ENCODE data around the gene KCNAB1. TPM values are rescaled to one million over a fixed set of nuclear protein-coding genes. Genes with fewer than 3 reads are reported as not detected.

Gene KCNAB1
- total and polyA plus RNA-seq, 4 donors = 0.16 to 2.4 (median 0.72) TPM

GRCh38 chr3:156483002-156483401 is 362.6 kb downstream of the KCNAB1 start:
- DNase-seq = no peak
- H3K27ac ChIP-seq (ENCODE audit: low read depth in 1 of 2, low read length in 1 of 2) = no peak overlapping the region
- no peak overlapping the region for H3K4me3 ChIP-seq
- H3K9ac ChIP-seq (ENCODE audit: insufficient read depth in 1 of 2, low read length in 2 of 2) = no peak overlapping the region
- WGBS, 2 donors = 92 to 93% methylated on average over 3 of the region's 3 CpGs
- no peak for TF ChIP-seq CTCF (IDR thresholded peaks at IDR 0.05; ENCODE audit: control extremely low read depth, extremely low read depth)
- ATAC-seq (ENCODE audit: insufficient read depth, low FRiP score) = no peak
- H3K9me3 ChIP-seq (ENCODE audit: control insufficient read depth in 4 of 4, insufficient read depth in 3 of 4, low read length in 3 of 4) = no peaks in the 10 kb centered on the region
- no peaks in the 10 kb centered on the region for H3K27me3 ChIP-seq (ENCODE audit: control insufficient read depth in 3 of 3, insufficient read depth in 3 of 3, low read length in 2 of 3)
- H3K36me3 ChIP-seq (ENCODE audit: control insufficient read depth in 4 of 4, insufficient read depth in 4 of 4, low read length in 4 of 4) = no peaks in the 10 kb centered on the region
- H3K4me1 ChIP-seq (ENCODE audit: control insufficient read depth in 5 of 5, insufficient read depth in 5 of 5, low read length in 5 of 5) = no peaks in the 10 kb centered on the region

GRCh38 chr3:156483426-156483825 is 363.0 kb downstream of the KCNAB1 start:
- H3K27me3 ChIP-seq (ENCODE audit: control insufficient read depth in 3 of 3, insufficient read depth in 3 of 3, low read length in 2 of 3) = no peaks in the 10 kb centered on the region
- H3K4me3 ChIP-seq = no peak overlapping the region
- ATAC-seq (ENCODE audit: insufficient read depth, low FRiP score) = no peak
- H3K27ac ChIP-seq (ENCODE audit: low read depth in 1 of 2, low read length in 1 of 2) = no peak overlapping the region
- no peaks in the 10 kb centered on the region for H3K9me3 ChIP-seq (ENCODE audit: control insufficient read depth in 4 of 4, insufficient read depth in 3 of 4, low read length in 3 of 4)
- no peak for TF ChIP-seq CTCF (IDR thresholded peaks at IDR 0.05; ENCODE audit: control extremely low read depth, extremely low read depth)
- DNase-seq = no peak
- H3K4me1 ChIP-seq (ENCODE audit: control insufficient read depth in 5 of 5, insufficient read depth in 5 of 5, low read length in 5 of 5) = no peaks in the 10 kb centered on the region
- 39 to 46% methylated on average over 1 of the region's 1 CpG for WGBS, 2 donors
- no peaks in the 10 kb centered on the region for H3K36me3 ChIP-seq (ENCODE audit: control insufficient read depth in 4 of 4, insufficient read depth in 4 of 4, low read length in 4 of 4)
- H3K9ac ChIP-seq (ENCODE audit: insufficient read depth in 1 of 2, low read length in 2 of 2) = no peak overlapping the region

GRCh38 chr3:156483961-156484787 is 363.8 kb downstream of the KCNAB1 start:
- Histone ChIP-seq H3K27me3 (ENCODE audit: control insufficient read depth in 3 of 3, insufficient read depth in 3 of 3, low read length in 2 of 3) (no peaks in the 10 kb centered on the region), H3K36me3 (ENCODE audit: control insufficient read depth in 4 of 4, insufficient read depth in 4 of 4, low read length in 4 of 4) (no peaks in the 10 kb centered on the region), H3K4me1 (ENCODE audit: control insufficient read depth in 5 of 5, insufficient read depth in 5 of 5, low read length in 5 of 5) (no peaks in the 10 kb centered on the region), H3K9ac (ENCODE audit: insufficient read depth in 1 of 2, low read length in 2 of 2) (no peak overlapping the region), H3K9me3 (ENCODE audit: control insufficient read depth in 4 of 4, insufficient read depth in 3 of 4, low read length in 3 of 4) (no peaks in the 10 kb centered on the region), H3K4me3 (no peak overlapping the region), H3K27ac (ENCODE audit: low read depth in 1 of 2, low read length in 1 of 2) (peak overlapping the region; percentile 17 to 33)
- no peak for TF ChIP-seq CTCF (IDR thresholded peaks at IDR 0.05; ENCODE audit: control extremely low read depth, extremely low read depth)
- peak; percentile 51 for ATAC-seq (ENCODE audit: insufficient read depth, low FRiP score)
- no peak for DNase-seq
- WGBS, 2 donors = 24 to 29% methylated on average over 6 of the region's 6 CpGs
